ENCODE measurements around the gene NBPF12. TPM values are rescaled to one million over a fixed set of nuclear protein-coding genes. Genes with fewer than 3 reads are reported as not detected.
A peak's percentile ranks its signal among the peaks of the same experiment; 100 is the strongest.
"Not testable (repeated sequence)": the region's sequence is repeated elsewhere in the genome, so short reads cannot be mapped to it uniquely, and the experiment has no call there.

NBPF12 gene
- total and polyA plus RNA-seq, 11 donors: 2.2 to 6.6 (median 3.2) TPM

DNA sequence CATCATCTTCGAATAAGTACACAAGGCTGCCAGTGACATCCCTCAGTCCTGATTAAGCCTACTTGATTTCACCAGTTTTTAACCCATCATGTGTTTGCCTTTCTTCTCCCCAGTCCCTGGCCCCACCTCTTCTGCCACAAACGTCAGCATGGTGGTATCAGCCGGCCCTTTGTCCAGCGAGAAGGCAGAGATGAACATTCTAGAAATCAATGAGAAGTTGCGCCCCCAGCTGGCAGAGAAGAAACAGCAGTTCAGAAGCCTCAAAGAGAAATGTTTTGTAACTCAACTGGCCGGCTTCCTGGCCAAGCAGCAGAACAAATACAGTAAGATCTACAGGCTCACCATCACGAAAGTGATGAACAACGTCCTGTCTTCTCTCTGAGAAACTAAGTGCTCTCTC, 28.2 kb downstream of the NBPF12 start:
- 34 to 51% (median 39%) methylated on average over 5 to 8 of the region's 8 CpGs for WGBS, 4 donors
- TF ChIP-seq, protein P1, sequence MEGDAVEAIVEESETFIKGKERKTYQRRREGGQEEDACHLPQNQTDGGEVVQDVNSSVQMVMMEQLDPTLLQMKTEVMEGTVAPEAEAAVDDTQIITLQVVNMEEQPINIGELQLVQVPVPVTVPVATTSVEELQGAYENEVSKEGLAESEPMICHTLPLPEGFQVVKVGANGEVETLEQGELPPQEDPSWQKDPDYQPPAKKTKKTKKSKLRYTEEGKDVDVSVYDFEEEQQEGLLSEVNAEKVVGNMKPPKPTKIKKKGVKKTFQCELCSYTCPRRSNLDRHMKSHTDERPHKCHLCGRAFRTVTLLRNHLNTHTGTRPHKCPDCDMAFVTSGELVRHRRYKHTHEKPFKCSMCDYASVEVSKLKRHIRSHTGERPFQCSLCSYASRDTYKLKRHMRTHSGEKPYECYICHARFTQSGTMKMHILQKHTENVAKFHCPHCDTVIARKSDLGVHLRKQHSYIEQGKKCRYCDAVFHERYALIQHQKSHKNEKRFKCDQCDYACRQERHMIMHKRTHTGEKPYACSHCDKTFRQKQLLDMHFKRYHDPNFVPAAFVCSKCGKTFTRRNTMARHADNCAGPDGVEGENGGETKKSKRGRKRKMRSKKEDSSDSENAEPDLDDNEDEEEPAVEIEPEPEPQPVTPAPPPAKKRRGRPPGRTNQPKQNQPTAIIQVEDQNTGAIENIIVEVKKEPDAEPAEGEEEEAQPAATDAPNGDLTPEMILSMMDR (IDR thresholded peaks at IDR 0.05): peak in 6 of 12 donors; percentile 23 to 42 (median 40)
- H3K4me3 ChIP-seq; ATAC-seq; H3K9me3 ChIP-seq; intact Hi-C loops (cut with DNase I); H3K27ac ChIP-seq; H3K27me3 ChIP-seq; DNase-seq; H3K4me1 ChIP-seq: not testable (repeated sequence)
- peaks cover 0 to 45% (median 15%) of the 10 kb centered on the region in 9 donors for H3K36me3 ChIP-seq

DNA sequence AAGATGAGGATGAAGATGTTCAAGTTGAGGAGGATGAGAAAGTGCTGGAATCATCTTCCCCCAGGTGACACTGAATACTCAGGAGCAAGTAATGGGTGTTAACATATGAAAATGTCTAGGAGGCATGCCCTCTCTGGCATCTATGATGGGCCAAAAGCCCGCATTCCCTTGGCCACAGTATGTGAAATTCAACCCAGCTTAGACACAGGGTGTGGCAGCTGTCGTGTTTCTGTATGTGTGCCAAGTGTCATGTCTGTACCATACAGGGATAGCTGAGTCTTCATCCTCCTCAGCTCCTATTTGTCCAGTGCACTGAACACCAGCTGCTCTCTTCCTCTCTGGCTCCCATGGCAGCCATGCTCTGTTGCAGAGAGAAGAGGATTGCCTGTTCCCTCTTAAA, 32.5 kb downstream of the NBPF12 start:
- H3K4me3 ChIP-seq; H3K9me3 ChIP-seq; intact Hi-C loops (cut with DNase I); DNase-seq; H3K27me3 ChIP-seq; H3K27ac ChIP-seq; ATAC-seq; H3K4me1 ChIP-seq: not testable (repeated sequence)
- WGBS, 4 donors: 70 to 73% (median 71%) methylated on average over 2 of the region's 2 CpGs
- peaks cover 0 to 46% (median 7%) of the 10 kb centered on the region in 9 donors for H3K36me3 ChIP-seq

GRCh38 chr1:146972681-146973080, 34.6 kb downstream of the NBPF12 start:
- H3K4me3 ChIP-seq; DNase-seq; intact Hi-C loops (cut with DNase I); H3K27ac ChIP-seq; ATAC-seq; H3K4me1 ChIP-seq; H3K9me3 ChIP-seq; H3K27me3 ChIP-seq: not testable (repeated sequence)
- H3K36me3 ChIP-seq: peaks cover 0 to 40% (median 7%) of the 10 kb centered on the region in 9 donors
- 21 to 56% (median 40%) methylated on average over 2 to 4 of the region's 5 CpGs for whole genome bisulfite sequencing, 4 donors

- ATAC-seq; H3K9me3 ChIP-seq; DNase-seq; H3K4me3 ChIP-seq; intact Hi-C loops (cut with DNase I); H3K4me1 ChIP-seq; H3K27ac ChIP-seq; H3K27me3 ChIP-seq: not testable (repeated sequence)
- 82 to 91% (median 86%) methylated on average over 4 of the region's 4 CpGs for WGBS, 4 donors
- peaks cover 0 to 40% (median 18%) of the 10 kb centered on the region in 9 donors for H3K36me3 ChIP-seq
Observed at GRCh38 chr1:146985855-146986254, 47.7 kb downstream of the NBPF12 start.

DNA sequence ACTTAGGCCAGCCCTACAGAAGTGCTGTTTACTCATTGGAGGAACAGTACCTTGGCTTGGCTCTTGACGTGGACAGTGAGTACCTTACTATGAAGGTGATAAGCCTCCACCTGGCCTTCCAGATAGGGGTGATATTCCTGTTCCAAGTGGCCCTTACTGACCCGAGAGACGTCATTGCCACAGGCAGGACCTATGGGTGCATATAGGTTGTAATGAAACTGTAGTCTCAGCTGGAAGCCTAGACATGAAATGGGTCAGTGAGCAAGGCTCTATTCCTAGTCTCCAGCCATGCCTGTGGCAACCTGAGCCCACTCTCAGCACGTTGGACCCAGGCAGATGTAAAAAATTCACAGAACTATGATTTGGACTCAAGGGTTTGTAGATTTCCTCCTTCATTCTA, 48.3 kb downstream of the NBPF12 start:
- 89 to 97% (median 94%) methylated on average over 2 to 3 of the region's 4 CpGs; no CpG with 5 or more reads in 1 of the 4 donors for WGBS, 4 donors
- H3K27me3 ChIP-seq; DNase-seq; H3K27ac ChIP-seq; H3K4me3 ChIP-seq; intact Hi-C loops (cut with DNase I); ATAC-seq; H3K9me3 ChIP-seq; H3K4me1 ChIP-seq: not testable (repeated sequence)
- peaks cover 0 to 43% (median 18%) of the 10 kb centered on the region in 9 donors for H3K36me3 ChIP-seq

- intact Hi-C loops (cut with DNase I); ATAC-seq; H3K27ac ChIP-seq; H3K4me1 ChIP-seq; DNase-seq; H3K27me3 ChIP-seq; H3K4me3 ChIP-seq; H3K9me3 ChIP-seq: not testable (repeated sequence)
- WGBS, 4 donors: 79 to 85% (median 81%) methylated on average over 2 of the region's 2 CpGs
- H3K36me3 ChIP-seq: peaks cover 0 to 40% (median 17%) of the 10 kb centered on the region in 9 donors
Observed at GRCh38 chr1:146987502-146987901, 49.4 kb downstream of the NBPF12 start.

- intact Hi-C loops (cut with DNase I); DNase-seq: not testable (repeated sequence)
Observed at GRCh38 chr1:146989455-146989854, 51.3 kb downstream of the NBPF12 start.

DNA sequence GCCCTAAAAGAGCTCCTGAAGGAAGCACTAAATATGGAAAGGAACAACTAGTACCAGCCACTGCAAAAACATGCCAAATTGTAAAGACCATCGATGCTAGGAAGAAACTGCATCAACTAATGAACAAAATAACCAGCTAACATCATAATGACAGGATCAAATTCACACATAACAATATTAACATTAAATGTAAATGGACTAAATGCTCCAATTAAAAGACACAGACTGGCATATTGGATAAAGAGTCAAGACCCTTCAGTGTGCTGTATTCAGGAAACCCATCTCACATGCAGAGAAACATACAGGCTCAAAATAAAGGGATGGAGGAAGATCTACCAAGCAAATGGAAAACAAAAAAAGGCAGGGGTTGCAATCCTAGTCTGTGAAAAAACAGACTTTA, 70.4 kb downstream of the NBPF12 start:
- H3K27ac ChIP-seq; DNase-seq; H3K27me3 ChIP-seq; H3K36me3 ChIP-seq; H3K9me3 ChIP-seq; H3K4me3 ChIP-seq; ATAC-seq; intact Hi-C loops (cut with DNase I); H3K4me1 ChIP-seq: not testable (repeated sequence)
- WGBS, 4 donors: 64 to 94% (median 79%) methylated on average over 1 of the region's 1 CpG; no CpG with 5 or more reads in 1 of the 4 donors

More at GRCh38 chr1:146989455-146989854, 51.3 kb downstream of the NBPF12 start:
- not testable (repeated sequence) for H3K4me1 ChIP-seq, ATAC-seq, H3K27me3 ChIP-seq, H3K27ac ChIP-seq, H3K9me3 ChIP-seq, H3K4me3 ChIP-seq
- peaks cover 0 to 38% (median 15%) of the 10 kb centered on the region in 9 donors for H3K36me3 ChIP-seq
- WGBS, 4 donors: 85 to 93% (median 90%) methylated on average over 3 of the region's 3 CpGs

DNA sequence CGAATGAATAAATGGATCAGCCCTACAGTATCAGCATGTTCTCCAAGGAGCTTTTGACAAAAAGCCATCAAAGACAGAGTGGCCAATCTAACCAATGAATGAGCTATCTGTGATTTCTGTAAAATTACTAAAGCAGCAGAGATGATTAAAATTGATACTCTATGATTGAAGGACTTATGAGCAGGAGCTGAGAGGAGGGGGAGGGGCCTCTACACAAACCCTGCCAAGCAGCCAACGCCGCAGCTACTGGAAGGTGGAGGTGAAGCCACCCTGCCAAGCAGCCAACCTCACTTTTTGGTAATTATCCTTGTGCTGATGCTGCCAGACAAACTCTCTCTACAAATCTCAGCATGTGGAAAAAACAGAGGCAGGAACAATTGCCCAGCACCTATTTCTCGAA, 88.9 kb downstream of the NBPF12 start:
- H3K36me3 ChIP-seq; intact Hi-C loops (cut with DNase I); H3K4me3 ChIP-seq; H3K9me3 ChIP-seq; ATAC-seq; H3K27ac ChIP-seq; H3K4me1 ChIP-seq; DNase-seq: not testable (repeated sequence)
- H3K27me3 ChIP-seq: peaks cover 0 to 10% (median 0%) of the 10 kb centered on the region in 9 donors
- 60 to 77% (median 67%) methylated on average over 4 of the region's 4 CpGs for WGBS, 4 donors

GRCh38 chr1:147030066-147030653, 92.0 kb downstream of the NBPF12 start:
- H3K4me3 ChIP-seq; DNase-seq; H3K36me3 ChIP-seq; H3K27ac ChIP-seq; H3K9me3 ChIP-seq; H3K4me1 ChIP-seq; intact Hi-C loops (cut with DNase I); ATAC-seq: not testable (repeated sequence)
- WGBS, 4 donors: 55 to 84% (median 65%) methylated on average over 3 to 4 of the region's 4 CpGs
- peaks cover 0 to 17% (median 0%) of the 10 kb centered on the region in 9 donors for H3K27me3 ChIP-seq

All from heart left ventricle (tissue), 16 donors.